Left cardiac atrium (tissue), 4 donors: ENCODE measurements around the gene APOA4. TPM values are rescaled to one million over a fixed set of nuclear protein-coding genes. Genes with fewer than 3 reads are reported as not detected.

ENCODE experiments used
- ATAC-seq, 2 donors: fragments of 200-7000 bp; cut with Tn5 transposase; one replicate each; pipeline ENCODE4 v1.9.1; 2020; ENCODE audit warnings: mild to moderate bottlenecking in 2 of 2, moderate library complexity in 2 of 2
- DNase-seq: peaks from one replicate; pipeline ENCODE4 v3.0.0-alpha.2; 2020
- intact Hi-C, 2 donors: fragments of 100-400 bp; cut with DNase I; formaldehyde crosslinking; loops; one replicate each; pipeline versions ENCODE4 v1.14.1 to v1.15.1; 2022 to 2023
- long read RNA-seq: library from polyadenylated mRNA; unstranded; transcript quantifications from one replicate; pipeline ENCODE4 v2.0.0, GENCODE V29; 2021
- total RNA-seq, 2 donors: library from RNA; stranded (reverse); fragmentation: NEBNext Ultra II Directional; extraction: Animal tissue kit (Norgen Biotek cat#: 25700); gene quantifications; one replicate each; pipeline ENCODE4 v1.2.1, GENCODE V29; 2021
- donor health status: DM: no; HTN: yes; CAD: no.
- donor health status: DM: no; HTN: yes; CAD: no; lungs with severe emphysema.
- donor health status: DM: yes; HTN: yes; CAD: no.
- donor health status: Dilated cardiomyopathy.

APOA4 gene
- total RNA-seq, result not detected
- long read RNA-seq, result 0 reads

DNA sequence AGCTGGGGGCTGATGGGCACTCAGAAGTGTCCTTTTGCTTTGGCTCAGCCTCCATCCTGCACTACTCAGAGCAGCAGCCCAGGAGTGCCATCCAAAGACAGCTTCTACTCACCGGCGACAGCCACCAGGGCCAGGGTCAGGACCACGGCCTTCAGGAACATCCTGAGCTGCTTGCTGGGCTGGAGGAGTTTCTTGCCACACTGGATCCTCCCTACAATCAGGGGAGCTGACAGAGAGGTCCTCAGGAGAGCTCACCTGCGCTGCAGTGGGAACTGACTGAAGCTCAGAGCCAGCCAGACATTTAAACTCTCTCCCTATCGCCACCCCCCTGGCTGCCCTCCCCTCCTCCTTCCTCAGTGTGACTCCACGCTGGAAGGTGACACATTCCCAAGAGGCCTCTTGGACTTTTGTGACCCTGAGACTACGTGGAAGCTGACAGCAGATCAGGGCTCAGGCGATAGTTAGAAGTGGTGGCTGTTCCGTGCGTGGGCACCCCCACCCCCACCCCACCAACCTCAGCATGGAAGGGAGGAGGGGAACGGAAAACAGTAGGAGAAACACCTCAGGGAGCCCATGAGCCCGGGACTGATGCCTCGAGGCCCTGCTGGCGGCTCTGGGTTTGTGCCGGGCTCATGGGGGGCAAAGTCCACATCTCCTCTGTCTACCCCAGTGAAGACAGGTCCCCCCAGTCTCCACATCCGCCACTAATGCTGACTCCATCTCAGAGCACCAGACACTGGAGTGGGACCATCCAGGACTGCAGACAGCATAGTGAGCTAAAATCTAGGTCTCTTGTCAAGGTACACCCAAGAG is at the start of gene APOA4:
Gene APOA4, minus strand, starts transcription at position 274 of the 813 bp plus-strand sequence. Its CDS starts 113 bp downstream, at position 161.
- peak in 1 of 2 donors; percentile 30 for ATAC-seq
- intact Hi-C loops, result no loop called here
- DNase-seq, result no peak

DNA sequence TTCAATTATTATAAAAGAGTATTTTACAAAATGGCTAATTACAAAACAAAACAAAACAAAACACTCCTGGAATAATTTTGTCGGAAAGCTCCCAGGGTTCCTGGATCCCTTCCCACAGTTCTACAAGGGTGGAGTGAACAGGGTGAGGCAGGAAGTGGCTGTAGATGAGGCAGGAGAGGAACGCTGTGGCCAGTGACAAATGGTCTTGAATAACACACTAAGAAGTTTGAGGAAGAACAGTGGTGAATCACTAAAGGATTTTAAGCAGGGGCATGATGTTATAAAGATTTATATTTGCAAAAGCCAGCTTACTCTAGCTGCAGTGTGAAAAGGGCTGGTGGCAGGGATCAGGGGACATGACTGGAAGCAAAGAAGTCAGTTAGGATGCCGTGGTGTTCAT is 48.1 kb upstream of the APOA4 start:
- DNase-seq (peak; percentile 33), ATAC-seq (peak in 1 of 2 donors; percentile 33)
- intact Hi-C loops, result loop anchor here in 1 of 2 donors (10.0 kb wide), 1 partner anchor 354 kb away; no protein-coding TSS in a partner anchor

DNA sequence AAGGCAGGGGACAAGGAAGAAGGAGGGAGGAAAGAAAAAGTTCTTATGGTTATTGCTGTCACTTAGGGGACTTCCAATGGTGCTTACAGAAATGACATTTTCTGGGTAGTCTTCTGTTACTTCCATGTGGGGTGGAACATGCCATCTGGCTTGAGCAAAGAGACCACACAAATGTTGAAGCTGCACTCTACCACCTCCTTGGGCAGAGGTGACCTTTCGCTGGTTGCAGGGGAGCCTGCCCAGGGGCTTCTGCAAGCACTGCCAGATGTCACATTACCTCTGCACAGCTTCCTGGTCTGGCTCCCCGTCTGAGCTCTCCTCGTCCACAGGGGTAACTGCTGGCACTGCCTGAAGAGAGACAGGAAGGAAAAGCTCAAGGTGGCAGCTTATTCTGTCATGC is 47.0 kb upstream of the APOA4 start:
- no peak for DNase-seq
- ATAC-seq, result no peak
- intact Hi-C loops, result loop anchor here in 1 of 2 donors (10.0 kb wide), 1 partner anchor 355 kb away; no protein-coding TSS in a partner anchor

DNA sequence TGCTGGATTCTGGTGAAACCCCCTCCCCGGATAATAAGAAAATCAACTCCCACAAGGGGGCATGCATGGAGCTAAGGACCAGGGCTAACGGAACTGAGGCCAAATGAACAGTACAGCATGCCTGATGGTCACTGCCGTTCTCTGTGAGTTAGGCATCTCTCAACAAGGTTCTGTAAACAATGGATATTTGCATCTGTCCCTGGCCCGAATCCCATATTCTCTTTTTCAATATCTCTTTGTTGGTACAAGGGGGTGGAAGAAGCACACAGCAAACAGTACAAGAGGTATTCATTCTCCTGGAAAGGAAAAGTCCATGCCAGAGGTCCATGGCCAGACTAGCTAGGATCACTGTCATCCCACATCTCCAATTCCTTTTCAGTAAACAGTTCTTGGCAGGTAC is 46.5 kb upstream of the APOA4 start:
- intact Hi-C loops, result loop anchor here (10.0 kb wide), 1 partner anchor 355 kb away; no protein-coding TSS in a partner anchor
- no peak for DNase-seq
- ATAC-seq, result no peak

DNA sequence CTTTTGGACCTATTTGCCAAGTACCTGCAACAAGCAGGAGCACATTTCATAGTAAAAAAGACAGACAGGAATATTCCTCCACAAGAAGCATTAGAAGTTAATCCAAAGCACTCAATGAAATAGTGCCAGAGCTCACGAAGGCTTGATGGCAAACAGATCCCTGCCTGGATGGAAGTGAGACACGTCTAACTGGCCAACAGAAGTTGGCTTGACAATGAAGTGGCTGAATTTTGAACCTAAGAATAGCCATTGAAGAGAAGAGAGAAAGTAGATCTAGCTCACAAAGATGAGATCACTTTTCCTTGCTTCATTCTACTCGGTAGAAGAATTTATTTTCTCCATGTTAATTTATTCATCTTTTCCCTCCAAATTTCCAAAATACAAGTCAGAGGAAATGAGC is 45.0 kb upstream of the APOA4 start:
- DNase-seq, result no peak
- ATAC-seq, result peak; percentile 38 to 43
- intact Hi-C loops, result loop anchor here in 1 of 2 donors (10.0 kb wide), 1 partner anchor 357 kb away; no protein-coding TSS in a partner anchor

DNA sequence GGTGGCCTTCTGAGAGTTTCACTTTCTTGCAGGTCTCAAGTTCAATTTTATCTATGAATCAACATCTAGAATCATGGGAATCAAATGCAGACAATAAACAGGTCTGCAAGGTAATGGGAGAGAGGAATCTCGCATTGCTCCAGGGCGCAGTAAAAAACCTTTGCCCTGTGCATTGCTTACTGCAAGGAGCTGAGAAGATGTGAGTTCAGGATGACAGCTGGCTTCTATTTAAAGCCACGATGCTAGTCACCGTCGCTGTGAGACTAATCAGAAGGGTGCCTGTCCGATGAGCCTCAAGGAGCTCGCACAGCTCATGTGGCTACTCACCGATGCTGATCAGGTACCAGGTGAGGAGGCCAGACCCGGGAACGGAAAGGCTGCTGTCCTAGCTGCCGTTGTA is 44.5 kb upstream of the APOA4 start:
- ATAC-seq, result peak in 1 of 2 donors; percentile 25
- intact Hi-C loops, result loop anchor here in 1 of 2 donors (10.0 kb wide), 1 partner anchor 357 kb away; no protein-coding TSS in a partner anchor

DNA sequence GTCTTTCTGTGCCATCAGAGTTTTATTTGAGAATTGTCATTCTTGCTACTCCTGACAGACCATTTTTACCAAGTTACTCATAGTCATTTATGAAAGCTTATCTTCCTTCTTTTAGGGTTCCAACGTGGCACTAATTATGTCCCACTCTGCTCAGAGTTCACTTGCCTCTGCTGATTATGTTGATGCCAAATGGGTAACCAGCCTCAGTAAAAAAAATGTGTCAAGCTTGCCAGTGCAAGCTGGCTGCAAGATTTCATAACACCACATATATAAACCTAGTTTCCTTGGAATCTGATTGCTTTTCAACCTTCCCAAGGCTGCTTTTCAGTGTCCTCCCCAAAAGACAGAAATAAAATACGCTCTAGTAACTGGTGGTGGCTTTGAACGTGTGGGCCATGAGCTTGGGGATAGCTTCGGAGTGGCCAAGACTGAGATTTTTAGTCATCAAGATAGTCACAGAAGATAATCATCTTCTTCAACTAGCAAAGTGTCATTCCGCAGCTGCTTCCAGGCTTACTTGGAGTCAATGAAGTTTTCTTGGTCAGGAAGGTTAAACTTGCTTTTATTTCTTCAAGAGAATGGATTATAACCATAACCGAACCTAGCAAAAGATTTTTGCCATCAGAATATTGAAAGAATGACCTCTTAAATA is 43.8 kb upstream of the APOA4 start:
- peak in 1 of 2 donors; percentile 69 for ATAC-seq
- intact Hi-C loops, result loop anchor here in 1 of 2 donors (10.0 kb wide), 1 partner anchor 358 kb away; no protein-coding TSS in a partner anchor
- no peak for DNase-seq

More for the DNA sequence above, 44.5 kb upstream of the APOA4 start:
- no peak for DNase-seq

DNA sequence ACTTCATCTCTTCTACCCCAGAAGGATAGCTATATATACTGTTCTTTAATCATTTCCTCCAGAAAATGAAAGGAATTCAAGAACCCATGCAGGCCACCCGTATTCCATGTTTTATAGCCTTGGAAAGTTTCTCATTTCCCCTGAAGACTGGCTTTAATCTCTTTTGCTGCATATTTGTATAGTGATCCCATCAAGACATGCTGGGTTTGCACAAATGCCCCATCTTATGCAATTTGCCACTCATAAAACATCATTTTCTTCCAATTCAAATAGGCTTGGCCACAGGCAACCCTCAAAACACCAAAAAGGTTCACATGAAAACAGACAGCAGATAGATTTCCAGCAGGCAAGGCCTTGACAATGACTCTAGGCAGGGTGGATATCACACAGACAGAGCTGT is 42.6 kb upstream of the APOA4 start:
- intact Hi-C loops, result loop anchor here in 1 of 2 donors (10.0 kb wide), 1 partner anchor 359 kb away; no protein-coding TSS in a partner anchor
- no peak for DNase-seq
- ATAC-seq, result no peak

DNA sequence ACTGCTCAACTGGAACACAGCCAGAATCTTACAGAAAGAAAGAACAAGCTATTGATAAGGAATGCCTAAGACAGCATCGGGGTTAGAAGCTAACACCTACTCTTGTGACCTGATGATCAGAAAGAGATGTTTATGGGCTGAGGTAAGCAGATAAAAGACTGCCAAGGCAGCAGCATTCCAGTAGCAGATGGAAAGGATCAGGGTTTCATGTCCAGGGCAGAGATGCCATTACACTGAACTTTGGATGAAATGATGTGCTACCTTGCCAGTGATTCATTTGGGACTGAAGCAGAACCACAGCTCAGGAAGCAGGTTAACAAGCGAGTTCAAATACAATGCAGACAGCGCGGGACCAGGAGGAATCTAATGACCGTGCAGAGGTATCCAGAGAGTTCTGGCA is 41.4 kb upstream of the APOA4 start:
- DNase-seq (no peak), ATAC-seq (no peak)
- intact Hi-C loops, result loop anchor here in 1 of 2 donors (10.0 kb wide), 1 partner anchor 360 kb away; no protein-coding TSS in a partner anchor

DNA sequence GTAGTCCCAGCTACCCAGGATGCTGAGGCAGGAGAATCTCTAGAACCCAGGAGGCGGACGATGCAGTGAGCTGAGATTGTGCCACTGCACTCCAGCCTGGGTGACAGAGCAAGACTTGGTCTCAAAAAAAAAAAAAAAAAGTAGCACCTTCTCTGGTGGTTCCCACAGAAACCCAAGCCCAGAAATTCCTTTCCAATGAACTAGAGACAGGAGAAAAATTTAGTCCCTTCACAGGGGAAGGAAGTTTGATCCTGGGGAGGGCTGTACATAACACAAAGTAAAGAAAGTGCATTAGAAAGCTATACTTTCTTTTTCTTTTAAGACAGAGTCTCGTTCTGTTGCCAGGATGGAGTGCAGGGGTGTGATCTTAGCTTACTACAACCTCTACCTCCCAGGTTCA is 39.8 kb upstream of the APOA4 start:
- intact Hi-C loops, result loop anchor here in 1 of 2 donors (10.0 kb wide), 1 partner anchor 362 kb away; no protein-coding TSS in a partner anchor
- ATAC-seq, result no peak
- no peak for DNase-seq

DNA sequence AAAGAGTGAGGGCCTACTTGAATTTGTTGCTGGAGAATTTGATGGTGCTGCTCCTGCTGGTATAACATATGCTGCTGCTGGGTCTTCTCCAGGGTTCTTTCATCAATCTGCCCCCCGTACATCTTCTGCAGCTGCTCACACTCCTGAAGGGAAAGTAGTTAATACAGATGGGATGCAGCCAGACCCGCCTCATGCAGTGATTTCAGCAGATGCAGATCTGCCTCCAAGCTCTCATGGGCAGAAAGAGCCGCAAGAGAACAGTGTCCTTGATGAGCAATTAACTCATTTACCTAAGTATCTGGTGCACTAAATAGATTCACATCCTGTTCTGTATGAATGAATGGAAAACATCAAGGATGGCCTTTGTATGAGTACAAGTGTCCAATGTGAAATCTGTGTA is 39.1 kb upstream of the APOA4 start:
- ATAC-seq (no peak), DNase-seq (no peak)
- intact Hi-C loops, result loop anchor here in 1 of 2 donors (10.0 kb wide), 1 partner anchor 363 kb away; no protein-coding TSS in a partner anchor

DNA sequence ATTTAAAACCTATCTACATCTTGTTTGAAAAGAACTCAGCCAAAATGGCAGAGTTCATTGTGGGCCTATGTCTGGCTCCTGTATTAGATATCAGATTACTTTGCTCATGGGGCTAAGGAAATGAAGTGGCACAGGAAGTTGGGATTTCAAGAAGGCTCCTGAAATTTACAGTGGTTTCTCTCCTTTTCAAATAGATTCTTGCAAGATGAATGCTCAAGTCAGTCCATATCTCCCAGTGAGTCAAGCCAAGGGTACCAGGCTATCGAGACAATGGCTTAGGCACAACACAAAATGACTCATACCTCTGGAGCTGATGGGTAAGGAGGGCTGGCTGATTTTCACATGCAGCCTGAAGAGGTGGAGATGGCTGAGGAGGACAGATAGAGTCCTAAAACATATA is 38.4 kb upstream of the APOA4 start:
- intact Hi-C loops, result loop anchor here in 1 of 2 donors (10.0 kb wide), 1 partner anchor 363 kb away; no protein-coding TSS in a partner anchor
- ATAC-seq (no peak), DNase-seq (no peak)

DNA sequence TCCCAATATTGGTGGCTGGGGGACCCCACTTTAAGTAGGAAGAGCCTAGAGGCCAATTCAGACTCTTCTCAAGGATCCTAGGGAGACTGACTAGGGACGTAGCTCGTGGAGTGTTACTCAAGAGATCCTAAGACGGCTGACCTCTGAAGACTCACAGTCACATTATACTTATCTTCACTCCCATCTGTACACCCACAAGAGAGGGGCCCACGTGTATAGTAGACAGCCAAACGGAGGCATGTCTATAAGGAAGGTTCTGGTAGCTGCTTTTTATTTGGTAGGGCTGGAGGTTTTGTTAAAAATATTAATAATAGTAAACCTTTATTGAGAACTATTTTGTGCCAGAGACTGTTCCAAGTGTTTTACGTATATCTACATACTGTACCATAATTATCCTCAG is 37.2 kb upstream of the APOA4 start:
- intact Hi-C loops, result loop anchor here in 1 of 2 donors (10.0 kb wide), 1 partner anchor 364 kb away; no protein-coding TSS in a partner anchor
- DNase-seq (no peak), ATAC-seq (no peak)

DNA sequence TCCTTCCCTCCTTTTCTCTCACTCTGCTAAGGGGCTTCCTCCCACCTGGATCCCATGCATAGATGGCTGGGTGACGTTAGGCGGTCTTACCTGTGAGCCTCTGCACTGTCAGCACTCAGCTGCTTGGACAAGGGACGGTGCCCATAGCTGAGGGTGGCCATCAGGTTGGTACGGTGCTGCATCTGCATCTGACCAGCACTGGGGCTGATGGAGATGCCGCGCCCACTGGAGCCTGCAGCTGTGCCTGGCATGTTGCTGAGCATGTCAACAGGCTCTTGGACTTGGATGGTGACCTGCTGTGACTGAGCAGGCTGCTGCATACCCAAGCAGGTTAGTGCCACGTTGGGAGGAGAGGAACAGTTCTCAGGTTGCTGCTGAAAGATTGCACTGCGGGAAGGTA is 36.1 kb upstream of the APOA4 start:
- DNase-seq, result no peak
- intact Hi-C loops, result loop anchor here in 1 of 2 donors (10.0 kb wide), 1 partner anchor 56 kb away; no protein-coding TSS in a partner anchor
- peak in 1 of 2 donors; percentile 16 for ATAC-seq

DNA sequence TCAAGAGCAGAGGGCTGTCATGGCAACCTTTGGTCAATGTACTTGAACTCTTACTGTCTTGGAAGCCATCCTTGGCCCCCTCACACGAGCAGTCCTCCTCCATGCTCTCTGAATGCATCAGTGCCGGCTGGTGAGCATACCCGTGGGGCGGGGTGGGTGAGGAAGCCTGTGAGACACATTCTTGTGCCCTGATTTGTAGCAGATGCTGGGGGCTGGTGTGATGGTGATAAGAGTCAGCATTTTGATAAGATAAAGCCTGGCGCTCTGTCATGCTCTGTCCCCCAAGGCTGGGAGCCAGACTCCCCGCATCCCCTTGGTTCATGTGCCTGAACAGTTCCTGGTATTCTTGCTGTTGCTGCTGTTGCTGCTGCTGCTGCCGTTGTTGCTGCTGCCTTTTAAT is 34.8 kb upstream of the APOA4 start:
- no peak for DNase-seq
- intact Hi-C loops, result loop anchor here in 1 of 2 donors (10.0 kb wide), 1 partner anchor 57 kb away; no protein-coding TSS in a partner anchor
- ATAC-seq, result peak in 1 of 2 donors; percentile 45

DNA sequence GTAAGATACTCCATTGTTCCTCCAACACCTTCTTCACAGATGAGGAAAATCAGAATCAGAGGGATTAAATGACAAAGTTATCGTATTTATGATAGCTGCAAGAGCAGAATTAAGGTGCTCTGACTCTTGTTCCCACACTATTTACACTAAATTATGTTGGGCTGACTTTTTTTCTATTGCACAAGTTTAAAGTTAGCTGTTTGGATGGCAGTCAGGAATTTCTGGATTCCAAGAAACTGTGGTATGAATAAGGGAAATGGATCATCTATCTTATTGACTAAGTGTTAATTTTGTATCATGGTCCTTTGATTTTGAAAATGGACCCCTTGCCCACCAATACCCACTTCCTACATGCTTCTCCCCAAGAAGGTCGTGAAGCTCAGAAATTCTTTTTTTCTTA is 34.2 kb upstream of the APOA4 start:
- no peak for DNase-seq
- ATAC-seq, result no peak
- intact Hi-C loops, result loop anchor here in 1 of 2 donors (10.0 kb wide), 1 partner anchor 57 kb away; no protein-coding TSS in a partner anchor

DNA sequence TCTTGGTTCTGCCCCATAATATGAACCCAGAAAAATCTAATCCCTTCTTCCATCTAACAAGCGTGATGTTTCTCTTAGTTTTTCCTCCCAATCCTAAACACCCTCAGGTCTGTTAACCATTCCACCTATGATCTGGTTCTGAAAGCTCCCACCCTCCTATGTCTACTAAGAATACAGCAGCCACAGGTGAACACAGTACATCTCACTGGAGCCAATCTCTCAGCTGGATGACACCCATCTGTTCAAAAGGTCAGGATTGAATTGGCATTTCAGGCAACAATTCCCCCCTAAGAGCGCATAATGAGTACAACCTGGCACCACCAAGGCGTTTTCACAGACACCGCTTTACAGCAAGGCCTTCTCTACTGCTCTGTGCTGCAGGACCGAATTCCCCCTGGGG is 33.3 kb upstream of the APOA4 start:
- ATAC-seq (no peak), DNase-seq (no peak)
- intact Hi-C loops, result loop anchor here in 1 of 2 donors (10.0 kb wide), 1 partner anchor 58 kb away; no protein-coding TSS in a partner anchor

DNA sequence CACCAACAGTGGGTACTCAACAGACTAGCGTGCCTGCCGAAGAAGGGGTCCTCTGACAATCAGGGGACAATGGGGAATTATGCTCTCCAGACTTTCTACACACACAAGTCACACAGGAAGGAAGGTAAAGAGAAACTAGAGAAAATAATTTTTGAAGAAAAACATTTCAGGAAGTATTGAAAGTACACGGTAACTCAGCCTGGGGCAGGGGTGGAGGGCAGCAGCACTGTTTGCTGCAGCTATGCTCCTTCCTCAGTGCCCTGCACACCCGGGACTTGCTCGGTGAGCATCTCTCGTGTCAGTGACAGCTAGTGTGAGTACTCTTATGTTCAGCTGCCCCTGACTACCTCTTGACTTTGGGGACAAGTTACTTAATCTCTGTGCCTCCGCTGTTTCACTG is 32.3 kb upstream of the APOA4 start:
- no peak for DNase-seq
- no peak for ATAC-seq
- intact Hi-C loops, result loop anchor here in 1 of 2 donors (10.0 kb wide), 1 partner anchor 59 kb away; no protein-coding TSS in a partner anchor

DNA sequence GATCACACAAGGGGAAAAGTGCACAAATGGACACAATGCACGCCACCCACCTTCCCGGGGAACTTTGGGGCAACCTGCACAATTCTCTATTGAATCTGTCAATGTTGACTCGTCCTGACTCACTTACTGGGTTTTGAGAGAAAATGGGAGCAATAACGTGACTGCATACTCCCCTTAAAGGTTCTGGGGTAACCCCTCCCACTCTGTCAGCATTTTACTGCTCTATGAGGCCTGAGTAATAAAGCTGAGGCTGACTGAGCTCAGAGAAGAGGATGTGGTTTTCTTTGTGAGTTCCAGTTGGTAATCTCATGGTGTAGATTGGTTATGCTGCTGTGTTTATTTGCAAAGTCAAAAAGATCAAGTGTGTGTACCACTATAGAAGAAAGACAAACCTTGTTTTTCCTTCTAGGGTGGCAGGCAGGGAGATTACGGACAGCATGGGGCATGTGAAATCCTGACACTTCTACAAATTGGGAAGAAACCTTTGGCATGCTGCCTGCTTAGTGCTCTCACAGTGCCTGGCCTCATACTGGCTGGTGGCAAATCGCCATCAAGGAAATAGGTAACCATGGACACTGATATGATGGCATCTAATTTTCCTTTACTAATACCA is 30.5 kb upstream of the APOA4 start:
- intact Hi-C loops, result loop anchor here in 1 of 2 donors (10.0 kb wide), 1 partner anchor 61 kb away; no protein-coding TSS in a partner anchor
- ATAC-seq (peak; percentile 31 to 50), DNase-seq (no peak)
